Stimulated activated CD8-positive, alpha-beta memory T cell treated with anti-CD3 and anti-CD28 coated beads, Interleukin-15, amount 100 ng/mL, for 4 hours (primary cell): ENCODE data around the gene NPPA.
"Not testable (repeated sequence)": the region's sequence is repeated elsewhere in the genome, so short reads cannot be mapped to it uniquely, and the experiment has no call there.

Experiments used
- DNase-seq, 2 donors: peaks; one replicate each; pipeline ENCODE4 v3.0.0-alpha.2; 2020; ENCODE audit warnings: low read depth in 2 of 2

The NPPA gene

GRCh38 chr1:11807133-11807532 is 40.5 kb downstream of the NPPA start:
- no peak for DNase-seq

DNA sequence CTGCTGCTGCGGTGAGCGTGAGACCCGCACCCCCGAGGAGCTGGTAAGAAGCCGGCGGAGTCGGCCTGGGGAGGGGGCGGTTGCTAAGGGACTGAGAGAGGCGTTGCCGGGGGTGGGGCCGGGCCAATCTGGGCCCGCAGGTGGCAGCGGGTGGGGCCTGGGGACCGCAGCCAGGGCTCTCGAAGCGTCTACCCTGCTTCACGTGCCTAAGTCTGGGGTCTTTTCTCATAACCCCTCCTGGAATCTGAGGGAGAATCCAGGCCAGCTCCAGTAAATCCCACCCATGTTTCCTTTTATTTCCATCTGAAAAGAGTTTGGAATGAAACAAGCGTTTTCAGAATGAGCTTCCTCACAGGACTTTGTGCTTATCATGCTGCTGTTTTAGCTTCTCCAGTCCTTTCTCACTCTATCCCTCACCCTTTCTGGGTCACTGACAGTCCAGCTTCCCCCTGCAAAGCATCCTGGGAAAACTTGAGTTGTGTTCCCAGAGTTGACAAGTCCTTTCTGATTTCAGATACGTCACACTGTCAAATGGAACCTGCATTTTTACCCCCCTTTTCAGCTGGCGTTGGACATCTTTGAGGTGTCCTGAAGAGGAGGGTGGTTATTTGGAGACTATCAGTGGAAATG is 41.2 kb downstream of the NPPA start:
- DNase-seq = no peak

GRCh38 chr1:11805422-11806306 is 41.9 kb downstream of the NPPA start, which contains the start of the genes CLCN6 and MTHFR:
Gene CLCN6 (plus strand): TSS chr1:11806191. CDS start chr1:11806263, 72 bp downstream.
Gene MTHFR (minus strand): TSS chr1:11805964. CDS start chr1:11803116, 2,848 bp downstream.
- DNase-seq = peak; percentile 95 to 96

DNA sequence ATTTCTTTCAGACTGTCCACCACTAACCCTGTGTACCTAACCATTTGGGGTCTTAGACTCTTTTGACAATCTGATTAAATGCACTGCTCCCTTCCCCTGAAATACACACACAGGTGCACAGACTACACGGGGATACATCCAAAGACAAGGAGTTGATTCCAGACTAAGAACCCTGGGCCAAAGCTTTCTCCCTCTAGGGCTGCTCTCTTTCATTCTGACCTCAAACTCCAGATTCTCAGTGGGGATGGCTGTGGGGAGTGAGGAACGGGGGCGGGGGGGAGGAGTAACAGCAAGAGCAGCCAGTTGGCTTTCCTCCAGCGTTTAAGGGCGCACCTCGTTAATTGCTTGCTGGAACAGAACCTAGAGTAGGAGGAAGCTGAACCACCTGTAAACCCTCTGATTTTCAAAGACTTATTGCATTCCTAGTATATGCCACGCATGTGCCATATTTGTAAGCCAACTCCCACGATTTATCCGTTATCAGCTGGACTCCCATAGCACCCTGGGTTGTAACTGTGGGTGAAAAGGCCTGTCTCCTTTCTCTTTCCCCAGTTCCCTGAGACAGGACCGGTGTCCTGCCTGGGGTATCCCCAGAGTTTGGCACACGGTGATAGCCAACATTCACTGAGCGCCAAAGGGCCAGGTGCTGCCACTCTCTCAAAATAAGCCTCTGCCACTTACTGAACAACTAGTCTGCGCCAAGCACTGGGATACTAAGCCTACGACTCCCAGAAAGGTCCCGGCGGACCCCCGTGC is 42.7 kb downstream of the NPPA start:
- no peak for DNase-seq

DNA sequence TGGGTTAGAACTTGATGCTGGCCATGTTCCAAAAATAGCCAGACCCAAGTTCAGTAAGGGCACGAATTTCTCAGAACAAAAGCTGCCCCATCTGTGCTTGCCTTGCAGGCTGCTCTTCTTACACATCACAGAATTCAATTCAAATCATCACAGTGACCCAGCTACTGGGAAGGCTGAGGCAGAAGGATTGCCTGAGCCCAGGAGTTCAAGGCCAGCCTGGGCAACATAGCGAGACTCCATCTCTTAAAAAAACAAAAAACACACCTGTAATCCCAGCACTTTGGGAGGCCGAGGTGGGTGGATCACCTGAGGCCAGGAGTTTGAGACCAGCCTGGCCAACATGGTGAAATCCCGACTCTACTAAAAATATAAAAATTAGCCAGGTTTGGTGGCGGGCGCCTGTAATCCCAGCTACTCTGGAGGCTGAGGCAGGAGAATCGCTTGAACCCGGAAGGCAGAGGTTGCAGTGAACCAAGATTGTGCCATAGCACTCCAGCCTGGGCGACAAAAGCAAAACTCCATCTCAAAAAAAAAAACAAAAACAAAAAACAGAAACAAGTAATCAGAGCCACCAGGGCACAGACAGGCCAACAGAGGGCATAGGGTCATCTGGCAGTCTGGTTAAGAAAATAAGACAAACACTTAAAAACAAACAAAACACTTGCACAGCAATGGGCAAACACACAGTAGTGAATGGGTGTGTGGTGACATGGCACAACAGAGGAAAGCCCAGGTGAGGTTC is 43.5 kb downstream of the NPPA start:
- not testable (repeated sequence) for DNase-seq

GRCh38 chr1:11802973-11803885 is 44.4 kb downstream of the NPPA start:
- peak; percentile 55 for DNase-seq

DNA sequence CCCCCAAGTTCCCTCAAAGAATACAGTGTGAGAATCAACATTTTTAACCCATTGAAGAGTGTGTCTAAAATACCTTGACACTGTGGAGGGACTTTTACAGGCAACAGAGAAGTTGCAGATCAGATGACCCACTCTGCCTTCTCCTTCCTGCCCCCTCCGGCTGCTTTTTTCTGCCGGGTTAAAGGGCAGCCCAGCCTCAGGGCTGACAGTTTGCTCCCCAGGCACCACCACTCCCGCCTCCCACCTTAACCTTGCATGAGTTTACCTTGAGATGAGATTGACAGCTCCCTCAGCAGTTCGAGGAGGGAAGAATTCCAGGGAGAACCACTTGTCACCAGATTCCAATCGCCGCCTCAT is 45.0 kb downstream of the NPPA start:
- no peak for DNase-seq

GRCh38 chr1:11800756-11801433 is 46.7 kb downstream of the NPPA start:
- no peak for DNase-seq

GRCh38 chr1:11800391-11800755 is 47.2 kb downstream of the NPPA start:
- no peak for DNase-seq

DNA sequence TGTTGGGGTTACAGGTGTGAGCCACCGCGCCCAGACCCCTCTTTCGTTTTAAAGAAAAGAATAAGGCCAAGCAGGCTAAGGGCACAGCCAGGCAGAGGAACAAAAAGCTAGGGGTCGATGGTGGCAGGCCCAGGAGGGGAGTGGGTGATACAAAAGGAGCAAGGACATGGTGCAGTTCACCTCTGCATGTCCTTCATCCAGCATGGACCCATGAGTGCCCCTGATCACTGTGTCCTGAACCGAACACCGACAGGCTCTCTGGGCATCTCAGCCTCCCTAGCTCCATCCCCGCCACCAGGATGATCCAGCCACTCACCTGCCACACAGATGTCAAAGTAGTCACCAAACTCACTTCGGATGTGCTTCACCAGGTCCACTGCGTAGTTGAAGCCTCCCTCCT is 47.7 kb downstream of the NPPA start:
- DNase-seq = no peak

DNA sequence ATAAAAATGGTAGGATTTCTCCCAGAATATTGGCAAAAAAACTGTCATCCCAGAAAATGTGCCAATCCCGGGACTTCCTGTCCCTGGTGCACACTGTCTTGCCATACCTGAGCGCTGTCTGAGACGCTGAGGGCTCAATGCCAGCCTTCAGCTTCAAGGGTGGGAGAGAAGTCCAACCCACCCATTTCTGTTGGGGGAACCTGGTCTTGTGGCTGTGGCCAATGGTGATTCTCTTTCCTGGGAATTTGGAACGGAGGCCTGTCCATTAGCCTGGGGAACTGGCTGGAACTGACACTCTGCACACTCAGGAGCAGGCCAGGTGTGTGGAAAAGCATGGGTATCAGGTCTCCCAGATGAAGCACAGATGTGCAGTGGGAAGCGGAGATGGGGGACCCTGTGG is 48.5 kb downstream of the NPPA start:
- DNase-seq = no peak

- DNase-seq = no peak
Measured at GRCh38 chr1:11797525-11798216, 49.9 kb downstream of the NPPA start.

DNA sequence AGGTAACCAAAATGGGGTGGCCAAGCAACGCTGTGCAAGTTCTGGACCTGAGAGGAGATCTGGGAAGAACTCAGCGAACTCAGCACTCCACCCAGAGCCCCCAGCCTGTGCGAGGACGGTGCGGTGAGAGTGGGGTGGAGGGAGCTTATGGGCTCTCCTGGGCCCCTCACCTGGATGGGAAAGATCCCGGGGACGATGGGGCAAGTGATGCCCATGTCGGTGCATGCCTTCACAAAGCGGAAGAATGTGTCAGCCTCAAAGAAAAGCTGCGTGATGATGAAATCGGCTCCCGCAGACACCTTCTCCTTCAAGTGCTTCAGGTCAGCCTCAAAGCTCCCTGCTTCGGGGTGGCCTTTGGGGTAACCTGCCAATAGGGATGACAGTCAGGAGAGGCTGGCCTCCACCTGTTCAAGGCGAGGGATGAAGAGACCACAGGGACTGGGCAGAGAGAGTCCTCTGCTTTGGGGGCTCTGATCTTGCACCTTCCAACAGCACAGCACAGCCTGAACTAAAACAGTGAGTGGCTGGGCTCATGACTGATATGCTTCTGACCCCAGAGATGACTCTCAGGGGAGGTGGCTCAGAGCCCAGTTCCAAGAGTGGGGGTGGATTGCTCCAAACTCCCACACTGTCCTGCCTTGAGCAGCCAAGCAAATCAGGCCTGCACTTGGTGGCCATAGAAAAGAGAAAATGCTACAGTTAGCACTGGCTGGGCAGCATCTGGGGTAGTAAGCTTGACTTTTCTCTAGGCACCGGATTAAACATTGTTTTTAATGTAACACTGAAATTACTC is 51.4 kb downstream of the NPPA start:
- no peak for DNase-seq
